IPS-18c (cell line): Measurements from ENCODE around the gene ZNF253.
"Not testable (repeated sequence)": the region's sequence is repeated elsewhere in the genome, so short reads cannot be mapped to it uniquely, and the experiment has no call there.

ENCODE experiments used
- H3K4me3 ChIP-seq: 2 replicates; pipeline ENCODE4 v1.7.0; 2013; ENCODE audit warnings: low read depth, mild to moderate bottlenecking, low read length, moderate library complexity; ENCODE audit not compliant: insufficient read depth
- H3K9me3 ChIP-seq: one replicate; pipeline ENCODE4 v1.6.1; 2013; ENCODE audit warnings: mild to moderate bottlenecking, low read length, moderate library complexity; ENCODE audit not compliant: control insufficient read depth, insufficient read depth

Gene ZNF253

GRCh38 chr19:19873381-19873780, 7.7 kb downstream of the ZNF253 start:
- H3K9me3 ChIP-seq = peaks cover 4% of the 10 kb centered on the region

GRCh38 chr19:19877724-19878123, 12.0 kb downstream of the ZNF253 start:
- H3K9me3 ChIP-seq = peaks cover 4% of the 10 kb centered on the region
- H3K4me3 ChIP-seq = no peak overlapping the region

More at GRCh38 chr19:19873381-19873780, 7.7 kb downstream of the ZNF253 start:
- no peak overlapping the region for H3K4me3 ChIP-seq

GRCh38 chr19:19884583-19884982, 18.9 kb downstream of the ZNF253 start:
- H3K4me3 ChIP-seq = no peak overlapping the region
- H3K9me3 ChIP-seq = peaks cover 7% of the 10 kb centered on the region

DNA sequence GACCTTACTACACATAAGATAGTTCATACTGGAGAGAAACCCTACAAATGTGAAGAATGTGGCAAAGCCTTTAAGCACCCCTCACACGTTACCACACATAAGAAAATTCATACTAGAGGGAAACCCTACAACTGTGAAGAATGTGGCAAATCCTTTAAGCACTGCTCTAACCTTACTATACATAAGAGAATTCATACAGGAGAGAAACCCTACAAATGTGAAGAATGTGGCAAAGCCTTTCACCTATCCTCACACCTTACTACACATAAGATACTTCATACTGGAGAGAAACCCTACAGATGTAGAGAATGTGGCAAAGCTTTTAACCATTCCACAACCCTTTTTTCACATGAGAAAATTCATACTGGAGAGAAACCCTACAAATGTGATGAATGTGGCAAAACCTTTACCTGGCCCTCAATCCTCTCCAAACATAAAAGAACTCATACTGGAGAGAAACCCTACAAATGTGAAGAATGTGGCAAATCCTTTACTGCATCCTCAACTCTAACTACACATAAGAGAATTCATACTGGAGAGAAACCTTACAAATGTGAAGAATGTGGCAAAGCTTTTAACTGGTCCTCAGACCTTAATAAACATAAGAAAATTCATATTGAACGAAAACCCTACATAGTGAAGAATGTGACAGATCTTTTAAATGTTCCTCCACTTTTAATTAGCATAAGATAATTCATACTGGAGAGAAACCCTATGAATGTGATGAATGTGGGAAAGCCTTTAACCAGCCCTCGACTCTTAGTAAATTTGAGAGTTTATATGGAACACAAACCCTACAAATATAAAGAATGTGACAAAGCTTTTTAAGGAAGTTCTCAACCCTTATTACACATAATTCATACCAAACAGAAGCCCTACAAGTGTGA, 26.6 kb downstream of the ZNF253 start:
- peaks cover 16% of the 10 kb centered on the region for H3K9me3 ChIP-seq
- not testable (repeated sequence) for H3K4me3 ChIP-seq

GRCh38 chr19:19900139-19900728, 34.6 kb downstream of the ZNF253 start:
- Histone ChIP-seq H3K4me3 (peak overlapping the region; percentile 87; the same call in 1 of the 2 replicates), H3K9me3 (no peaks in the 10 kb centered on the region)

DNA sequence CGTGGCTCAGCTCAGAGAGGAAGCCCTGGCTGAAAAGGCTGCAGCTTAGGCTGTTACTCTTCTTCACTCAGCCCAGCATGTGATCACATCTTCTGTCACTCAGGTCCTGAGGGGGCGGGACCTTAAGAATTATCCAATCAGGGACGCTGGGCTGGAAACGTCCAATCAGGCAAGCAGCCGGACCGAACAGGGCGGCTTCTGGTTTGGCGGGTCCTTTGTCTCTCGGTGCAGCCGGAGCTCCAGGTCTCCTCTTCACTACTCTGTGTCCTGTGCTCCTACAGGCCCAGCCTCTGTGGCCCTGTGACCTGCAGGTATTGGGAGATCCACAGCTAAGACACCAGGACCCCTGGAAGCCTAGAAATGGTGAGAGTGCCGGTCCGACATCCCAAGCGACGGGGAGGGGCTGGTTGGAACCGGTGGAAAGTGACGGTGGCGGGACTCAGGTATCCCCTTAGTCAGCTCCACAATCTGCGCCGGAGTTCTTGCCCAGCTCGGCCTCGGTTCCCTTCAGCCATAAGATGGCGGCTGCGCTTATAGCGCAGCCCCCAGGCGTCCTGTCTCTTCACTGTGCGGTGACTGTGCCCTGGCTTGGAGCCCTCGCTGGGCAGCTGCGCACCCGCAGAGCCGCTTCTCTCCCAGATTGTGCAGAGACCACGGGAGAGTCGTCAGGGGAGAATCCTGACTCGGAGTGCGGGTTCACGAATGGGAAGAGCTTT, 35.2 kb downstream of the ZNF253 start, which contains the start of gene ZNF93:
TSS of gene ZNF93 (plus strand) at position 218 of the 716 bp plus-strand sequence. CDS start at position 361, 143 bp downstream.
- peak within 1 kb of the TSS; percentile 87 for H3K4me3 ChIP-seq

GRCh38 chr19:19907551-19907950, 41.9 kb downstream of the ZNF253 start:
- H3K9me3 ChIP-seq, H3K4me3 ChIP-seq: not testable (repeated sequence)

More for the DNA sequence above, 35.2 kb downstream of the ZNF253 start, which contains the start of gene ZNF93:
- no peaks in the 10 kb centered on the region for H3K9me3 ChIP-seq

DNA sequence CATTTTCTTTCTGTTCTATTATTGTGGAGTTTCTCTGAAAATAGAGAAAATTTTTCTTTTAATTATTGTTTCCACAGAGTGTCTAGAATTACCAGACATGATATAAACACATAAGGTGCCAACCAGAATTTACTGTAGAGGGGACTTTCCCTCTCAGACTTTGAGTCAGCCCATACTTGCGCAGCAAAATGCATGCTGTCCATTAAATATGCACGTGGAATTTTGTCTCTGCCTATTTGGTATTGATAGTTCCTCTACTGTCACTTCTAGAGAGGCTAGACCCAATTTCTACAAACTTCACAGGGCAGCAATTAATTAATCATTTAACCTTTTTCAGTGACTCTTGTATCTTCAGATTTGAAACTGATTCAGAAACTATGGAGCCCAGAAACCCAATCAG, 44.0 kb downstream of the ZNF253 start:
- Histone ChIP-seq H3K9me3 (no peaks in the 10 kb centered on the region), H3K4me3 (no peak overlapping the region)

GRCh38 chr19:19911150-19911549, 45.5 kb downstream of the ZNF253 start:
- Histone ChIP-seq H3K4me3 (no peak overlapping the region), H3K9me3 (no peaks in the 10 kb centered on the region)

DNA sequence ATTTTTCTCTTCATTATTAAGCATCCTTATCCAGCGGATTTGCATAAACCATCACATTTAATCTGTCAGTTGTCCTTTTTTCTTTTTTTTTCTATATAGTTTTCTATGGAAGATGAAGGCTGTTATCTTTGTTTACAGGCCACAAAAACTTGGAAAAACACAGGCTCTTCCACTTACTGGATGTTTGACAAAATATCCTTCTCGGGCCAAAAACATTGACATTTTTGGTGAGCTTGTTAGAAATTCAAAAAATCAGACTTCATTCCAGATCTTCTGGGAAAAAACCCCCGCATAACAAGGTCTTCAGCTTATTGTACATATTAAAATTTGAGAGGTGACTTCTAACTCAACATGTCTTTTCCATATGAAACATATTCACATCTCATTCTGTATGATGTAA, 48.9 kb downstream of the ZNF253 start:
- Histone ChIP-seq H3K9me3 (no peaks in the 10 kb centered on the region), H3K4me3 (no peak overlapping the region)

- H3K9me3 ChIP-seq = peaks cover 33% of the 10 kb centered on the region
- H3K4me3 ChIP-seq = not testable (repeated sequence)
These were observed 64.7 kb downstream of the ZNF253 start for GRCh38 chr19:19930417-19930816.

GRCh38 chr19:19933432-19934314, 68.0 kb downstream of the ZNF253 start:
- H3K9me3 ChIP-seq = peaks cover 24% of the 10 kb centered on the region
- H3K4me3 ChIP-seq = not testable (repeated sequence)

- no peak overlapping the region for H3K4me3 ChIP-seq
- peaks cover 12% of the 10 kb centered on the region for H3K9me3 ChIP-seq
These were observed 71.7 kb downstream of the ZNF253 start for GRCh38 chr19:19937403-19937802.

GRCh38 chr19:19938449-19938848, 72.8 kb downstream of the ZNF253 start:
- Histone ChIP-seq H3K9me3 (peaks cover 12% of the 10 kb centered on the region), H3K4me3 (no peak overlapping the region)

GRCh38 chr19:19943848-19944582, 78.3 kb downstream of the ZNF253 start:
- Histone ChIP-seq H3K9me3 (peaks cover 6% of the 10 kb centered on the region), H3K4me3 (no peak overlapping the region)
